NCI-H774 (cell line): ENCODE results near the gene NR5A1.

ENCODE experiments used
- DNase-seq: peaks from one replicate; lab custom pipeline; 2025; lab: John Stamatoyannopoulos, UW

Gene NR5A1

GRCh38 chr9:124440786-124441185, 66.4 kb downstream of the NR5A1 start:
- DNase-seq: no peak

GRCh38 chr9:124439686-124440243, 67.4 kb downstream of the NR5A1 start:
- DNase-seq: no peak

GRCh38 chr9:124439086-124439485, 68.1 kb downstream of the NR5A1 start:
- DNase-seq: no peak

- no peak for DNase-seq
Measured at GRCh38 chr9:124438091-124438490, 69.1 kb downstream of the NR5A1 start.

- DNase-seq: no peak
Measured at GRCh38 chr9:124437086-124437485, 70.1 kb downstream of the NR5A1 start.

- no peak for DNase-seq
Measured at GRCh38 chr9:124436320-124436719, 70.9 kb downstream of the NR5A1 start.
